Measurements from ENCODE around the gene TENM3.

DNA sequence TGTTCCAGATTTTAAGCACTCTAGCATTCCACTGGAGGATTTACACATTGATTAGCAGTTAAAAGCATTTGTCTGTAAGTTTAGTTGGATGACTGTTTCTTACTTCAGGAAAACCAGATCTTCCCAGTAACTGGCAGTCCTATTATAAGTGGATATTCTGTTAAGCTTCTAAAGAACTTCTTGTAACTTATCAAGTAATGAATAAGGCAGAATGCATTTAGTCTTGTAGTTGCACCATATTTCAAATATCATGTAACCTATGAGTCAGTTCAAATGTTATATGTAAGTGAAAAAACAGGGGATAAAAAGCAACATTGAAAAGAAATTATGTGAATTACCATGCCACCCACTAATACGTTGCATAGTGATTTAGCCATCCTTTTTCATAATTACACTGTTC is 30.2 kb upstream of the TENM3 start:
- TF ChIP-seq CTCF (IDR thresholded peaks at IDR 0.05) = no peak
- TF ChIP-seq ZFX (IDR thresholded peaks at IDR 0.05; ENCODE audit: borderline replicate concordance) = no peak
